ENCODE data around the gene EPHB1.

Gene EPHB1

DNA sequence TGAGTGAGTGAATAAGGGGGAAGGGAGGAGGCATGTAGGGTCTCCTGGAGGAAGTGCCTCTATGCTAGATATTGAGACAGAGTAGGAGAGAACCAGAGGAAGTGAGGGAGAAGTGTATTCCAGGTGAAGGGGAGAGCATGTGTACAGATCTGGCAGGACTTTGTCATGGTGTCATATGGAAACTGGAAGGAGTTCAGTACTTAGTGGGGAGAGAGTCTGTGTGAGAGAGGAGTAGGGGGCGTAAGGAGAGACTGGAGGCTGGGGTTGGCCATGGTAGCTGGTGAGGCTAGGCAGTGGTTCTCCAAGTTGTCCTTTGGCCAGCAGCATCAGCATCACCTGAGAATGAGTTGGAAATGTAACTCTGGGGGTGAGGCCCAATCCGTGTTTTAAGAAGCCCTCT lies 29.6 kb upstream of the EPHB1 start:
- Histone ChIP-seq H3K27me3 (ENCODE audit: insufficient read depth, low read length) (no peaks in the 10 kb centered on the region), H2AFZ (ENCODE audit: low read length) (no peak overlapping the region), H3K79me2 (ENCODE audit: insufficient read depth, low read length) (no peaks in the 10 kb centered on the region), H3K4me3 (ENCODE audit: low read depth, low read length, poor library complexity, severe bottlenecking) (no peak overlapping the region), H3K36me3 (ENCODE audit: insufficient read depth, low read length) (no peaks in the 10 kb centered on the region), H4K20me1 (ENCODE audit: insufficient read depth, low read length) (no peaks in the 10 kb centered on the region), H3F3A (ENCODE audit: insufficient read depth, low read length) (no peaks in the 10 kb centered on the region), H3K9me2 (ENCODE audit: low read depth, low read length) (no peaks in the 10 kb centered on the region), H3K4me1 (ENCODE audit: insufficient read depth, low read length, severe bottlenecking) (no peaks in the 10 kb centered on the region), H3K9me3 (ENCODE audit: low read length) (no peaks in the 10 kb centered on the region), H3K4me2 (ENCODE audit: low read length) (no peak overlapping the region), H3K27ac (ENCODE audit: low read depth, low read length, poor library complexity, severe bottlenecking) (no peak overlapping the region), H3K9ac (ENCODE audit: low read length) (no peak overlapping the region)
- TF ChIP-seq, protein P1, sequence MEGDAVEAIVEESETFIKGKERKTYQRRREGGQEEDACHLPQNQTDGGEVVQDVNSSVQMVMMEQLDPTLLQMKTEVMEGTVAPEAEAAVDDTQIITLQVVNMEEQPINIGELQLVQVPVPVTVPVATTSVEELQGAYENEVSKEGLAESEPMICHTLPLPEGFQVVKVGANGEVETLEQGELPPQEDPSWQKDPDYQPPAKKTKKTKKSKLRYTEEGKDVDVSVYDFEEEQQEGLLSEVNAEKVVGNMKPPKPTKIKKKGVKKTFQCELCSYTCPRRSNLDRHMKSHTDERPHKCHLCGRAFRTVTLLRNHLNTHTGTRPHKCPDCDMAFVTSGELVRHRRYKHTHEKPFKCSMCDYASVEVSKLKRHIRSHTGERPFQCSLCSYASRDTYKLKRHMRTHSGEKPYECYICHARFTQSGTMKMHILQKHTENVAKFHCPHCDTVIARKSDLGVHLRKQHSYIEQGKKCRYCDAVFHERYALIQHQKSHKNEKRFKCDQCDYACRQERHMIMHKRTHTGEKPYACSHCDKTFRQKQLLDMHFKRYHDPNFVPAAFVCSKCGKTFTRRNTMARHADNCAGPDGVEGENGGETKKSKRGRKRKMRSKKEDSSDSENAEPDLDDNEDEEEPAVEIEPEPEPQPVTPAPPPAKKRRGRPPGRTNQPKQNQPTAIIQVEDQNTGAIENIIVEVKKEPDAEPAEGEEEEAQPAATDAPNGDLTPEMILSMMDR (IDR thresholded peaks at IDR 0.05; ENCODE audit: low read length) = no peak
- no peak for TF ChIP-seq EZH2 (IDR thresholded peaks at IDR 0.05; ENCODE audit: borderline replicate concordance, low read length)

DNA sequence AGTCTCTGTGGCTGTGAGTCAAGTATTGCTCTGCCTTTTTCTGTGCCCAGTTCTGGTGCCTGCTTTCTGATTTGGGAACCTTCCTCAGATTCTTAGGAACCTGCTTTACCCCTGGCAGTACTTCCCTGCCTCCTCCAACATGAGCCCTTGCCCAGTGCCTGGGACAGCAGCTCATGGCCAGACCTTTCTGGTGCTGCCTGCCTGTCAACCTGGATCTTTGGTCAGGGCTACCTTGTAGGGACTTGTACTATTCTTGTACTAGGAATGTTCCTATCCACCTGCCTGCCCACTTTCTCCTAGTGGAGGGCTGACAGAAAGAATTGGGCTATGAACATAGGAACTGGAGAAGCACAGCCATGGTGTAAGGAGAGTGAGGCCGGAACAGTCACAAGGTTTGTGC lies 28.8 kb upstream of the EPHB1 start:
- Histone ChIP-seq H3K9me3 (ENCODE audit: low read length) (no peaks in the 10 kb centered on the region), H3K27ac (ENCODE audit: low read depth, low read length, poor library complexity, severe bottlenecking) (no peak overlapping the region), H3K4me2 (ENCODE audit: low read length) (no peak overlapping the region), H3F3A (ENCODE audit: insufficient read depth, low read length) (no peaks in the 10 kb centered on the region), H3K79me2 (ENCODE audit: insufficient read depth, low read length) (no peaks in the 10 kb centered on the region), H3K9me2 (ENCODE audit: low read depth, low read length) (no peaks in the 10 kb centered on the region), H3K4me1 (ENCODE audit: insufficient read depth, low read length, severe bottlenecking) (no peaks in the 10 kb centered on the region), H2AFZ (ENCODE audit: low read length) (no peak overlapping the region), H3K27me3 (ENCODE audit: insufficient read depth, low read length) (no peaks in the 10 kb centered on the region), H3K36me3 (ENCODE audit: insufficient read depth, low read length) (no peaks in the 10 kb centered on the region), H4K20me1 (ENCODE audit: insufficient read depth, low read length) (no peaks in the 10 kb centered on the region), H3K9ac (ENCODE audit: low read length) (no peak overlapping the region), H3K4me3 (ENCODE audit: low read depth, low read length, poor library complexity, severe bottlenecking) (no peak overlapping the region)
- no peak for TF ChIP-seq EZH2 (IDR thresholded peaks at IDR 0.05; ENCODE audit: borderline replicate concordance, low read length)
- TF ChIP-seq, protein P1 (IDR thresholded peaks at IDR 0.05; ENCODE audit: low read length) = no peak

DNA sequence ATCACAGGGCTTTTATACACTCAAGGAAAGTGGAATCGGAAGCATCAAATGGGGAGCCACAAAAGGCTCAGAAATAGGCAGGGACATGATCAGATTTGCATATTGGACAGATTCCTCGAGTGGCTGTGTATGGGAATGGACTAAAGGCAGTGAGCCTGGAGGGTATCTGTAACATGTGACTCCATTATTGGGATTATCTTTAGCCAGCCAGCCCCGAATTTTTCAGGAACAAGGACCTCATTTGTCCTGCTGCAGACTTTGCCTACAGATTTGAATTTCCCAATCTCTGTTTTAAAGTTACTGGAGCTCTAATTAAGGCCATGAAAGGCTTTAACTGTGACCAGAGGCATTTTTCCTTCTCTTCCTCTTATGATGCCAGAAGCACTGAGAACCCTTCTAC lies 26.9 kb upstream of the EPHB1 start:
- no peaks in the 10 kb centered on the region for H3K4me1 ChIP-seq (ENCODE audit: insufficient read depth, low read length, severe bottlenecking)
- no peaks in the 10 kb centered on the region for H3K79me2 ChIP-seq (ENCODE audit: insufficient read depth, low read length)
- H3K9me3 ChIP-seq (ENCODE audit: low read length) = no peaks in the 10 kb centered on the region
- no peaks in the 10 kb centered on the region for H3K9me2 ChIP-seq (ENCODE audit: low read depth, low read length)
- no peak overlapping the region for H2AFZ ChIP-seq (ENCODE audit: low read length)
- no peaks in the 10 kb centered on the region for H3F3A ChIP-seq (ENCODE audit: insufficient read depth, low read length)
- H3K9ac ChIP-seq (ENCODE audit: low read length) = no peak overlapping the region
- H3K27me3 ChIP-seq (ENCODE audit: insufficient read depth, low read length) = no peaks in the 10 kb centered on the region
- no peak overlapping the region for H3K4me3 ChIP-seq (ENCODE audit: low read depth, low read length, poor library complexity, severe bottlenecking)
- H3K36me3 ChIP-seq (ENCODE audit: insufficient read depth, low read length) = no peaks in the 10 kb centered on the region
- TF ChIP-seq, protein P1 (IDR thresholded peaks at IDR 0.05; ENCODE audit: low read length) = no peak
- no peak for TF ChIP-seq EZH2 (IDR thresholded peaks at IDR 0.05; ENCODE audit: borderline replicate concordance, low read length)
- H4K20me1 ChIP-seq (ENCODE audit: insufficient read depth, low read length) = no peaks in the 10 kb centered on the region
- no peak overlapping the region for H3K4me2 ChIP-seq (ENCODE audit: low read length)
- H3K27ac ChIP-seq (ENCODE audit: low read depth, low read length, poor library complexity, severe bottlenecking) = no peak overlapping the region
